HEK293 (cell line): ENCODE results near the gene DIP2B.

Experiments used
- CTCF ChIA-PET: fragments of 350-600 bp; formaldehyde crosslinking; extraction: SDS; loops from one replicate; lab custom pipeline; 2021; ENCODE audit warnings: antibody characterized with exemption; lab: Yijun Ruan, JAX
- POLR2A ChIA-PET: fragments of 300-600 bp; formaldehyde crosslinking; extraction: SDS; loops from one replicate; lab custom pipeline; 2020; ENCODE audit warnings: antibody characterized with exemption, inconsistent platforms; lab: Yijun Ruan, JAX
- H3K27ac ChIP-seq: fragments of 200-500 bp; sonication (Bioruptor generic); 2 replicates; pipeline ENCODE4 v1.5.1; 2014; ENCODE audit warnings: low read depth, low read length, control low read depth, inconsistent platforms; ENCODE audit errors: extremely low read depth
- H3K36me3 ChIP-seq, 2 experiments: fragments of 200-500 bp in 1 of 2; sonication (Bioruptor generic) in 1 of 2; 1 replicate in 1 of 2; 2 replicates in 1 of 2; pipeline ENCODE4 v1.5.1; 2014 to 2017; ENCODE audit warnings: inconsistent platforms in 2 of 2, low read length in 2 of 2; ENCODE audit not compliant: control insufficient read depth in 2 of 2, insufficient read depth in 1 of 2
- H3K4me1 ChIP-seq: fragments of 200-500 bp; sonication (Bioruptor generic); 2 replicates; pipeline ENCODE4 v1.5.1; 2014; ENCODE audit warnings: mild to moderate bottlenecking, low read length, inconsistent platforms; ENCODE audit not compliant: control insufficient read depth, insufficient read depth
- H3K4me3 ChIP-seq: 2 replicates; pipeline ENCODE4 v1.5.1; 2011; ENCODE audit warnings: low read depth, mild to moderate bottlenecking, control low read depth, low read length, moderate library complexity
- H3K9me3 ChIP-seq: fragments of 200-500 bp; sonication (Bioruptor generic); 2 replicates; pipeline ENCODE4 v1.5.1; 2014; ENCODE audit warnings: low read depth, low read length, inconsistent platforms; ENCODE audit not compliant: control insufficient read depth, insufficient read depth
- MYNN ChIP-seq: fragments of 450-650 bp; formaldehyde crosslinking; IDR thresholded peaks from 2 replicates; pipeline ENCODE4 v1.5.1; 2016; ENCODE audit warnings: missing biosample characterization, missing genetic modification characterization, borderline replicate concordance
- TRIM28 ChIP-seq: IDR thresholded peaks from 2 replicates; pipeline ENCODE4 v1.6.1; 2011; ENCODE audit warnings: low read length, control low read depth, borderline replicate concordance
- WT1 ChIP-seq: fragments of 450-650 bp; formaldehyde crosslinking; IDR thresholded peaks from 2 replicates; pipeline ENCODE4 v1.5.1; 2016; ENCODE audit warnings: missing biosample characterization, missing genetic modification characterization
- ZBTB1 ChIP-seq: fragments of 450-650 bp; formaldehyde crosslinking; IDR thresholded peaks from 2 replicates; pipeline ENCODE4 v1.5.1; 2016; ENCODE audit warnings: missing biosample characterization, missing genetic modification characterization
- ZBTB21 ChIP-seq: fragments of 450-650 bp; formaldehyde crosslinking; IDR thresholded peaks from 2 replicates; pipeline ENCODE4 v1.5.1; 2017; ENCODE audit warnings: missing biosample characterization, missing genetic modification characterization
- ZNF19 ChIP-seq: fragments of 450-650 bp; formaldehyde crosslinking; IDR thresholded peaks from 2 replicates; pipeline ENCODE4; 2016; ENCODE audit warnings: missing biosample characterization, missing genetic modification characterization, low read depth
- ZNF274 ChIP-seq, 2 experiments: fragments of 200-500 bp in 1 of 2; fragments of 450-650 bp in 1 of 2; sonication (Bioruptor generic) in 1 of 2; formaldehyde crosslinking in 1 of 2; IDR thresholded peaks; 2 replicates each; pipeline versions ENCODE4 v1.5.1 to v1.6.1; 2014 to 2016; ENCODE audit warnings: borderline replicate concordance in 1 of 2, inconsistent platforms in 1 of 2, low read length in 1 of 2, missing biosample characterization in 1 of 2, missing genetic modification characterization in 1 of 2
- ZNF350 ChIP-seq: fragments of 450-650 bp; formaldehyde crosslinking; IDR thresholded peaks from 2 replicates; pipeline ENCODE4 v1.5.0; 2017; ENCODE audit warnings: missing biosample characterization, mild to moderate bottlenecking, missing genetic modification characterization
- ZNF416 ChIP-seq: fragments of 450-650 bp; formaldehyde crosslinking; IDR thresholded peaks from 2 replicates; pipeline ENCODE4 v1.5.1; 2016; ENCODE audit warnings: missing biosample characterization, missing genetic modification characterization
- ZNF585B ChIP-seq: fragments of 450-650 bp; formaldehyde crosslinking; IDR thresholded peaks from 2 replicates; pipeline ENCODE4 v1.5.1; 2016; ENCODE audit warnings: missing biosample characterization, missing genetic modification characterization
- ZNF707 ChIP-seq: fragments of 450-650 bp; formaldehyde crosslinking; IDR thresholded peaks from 2 replicates; pipeline ENCODE4 v1.5.1; 2016; ENCODE audit warnings: missing biosample characterization, missing genetic modification characterization
- ZNF837 ChIP-seq: fragments of 450-650 bp; formaldehyde crosslinking; IDR thresholded peaks from 2 replicates; pipeline ENCODE4 v1.5.1; 2016; ENCODE audit warnings: missing biosample characterization, missing genetic modification characterization
- TF ChIP-seq, protein P1 (sequence below): sonication (generic); formaldehyde crosslinking; IDR thresholded peaks from 2 replicates; pipeline ENCODE4 v1.8.1; 2022; ENCODE audit warnings: mild to moderate bottlenecking, moderate library complexity, missing genetic modification reagents
- TF ChIP-seq, protein P2 (sequence below): fragments of 450-650 bp; formaldehyde crosslinking; IDR thresholded peaks from 2 replicates; pipeline ENCODE4 v1.5.1; 2017; ENCODE audit warnings: missing biosample characterization, missing genetic modification characterization
- TF ChIP-seq, protein P3 (sequence below): fragments of 450-650 bp; formaldehyde crosslinking; IDR thresholded peaks from 2 replicates; pipeline ENCODE4 v1.5.1; 2016; ENCODE audit warnings: missing biosample characterization, missing genetic modification characterization
- TF ChIP-seq, protein P4 (sequence below): fragments of 450-650 bp; formaldehyde crosslinking; IDR thresholded peaks from 2 replicates; pipeline ENCODE4 v1.5.1; 2017; ENCODE audit warnings: missing biosample characterization, missing genetic modification characterization
- TF ChIP-seq, protein P5 (sequence below): fragments of 450-650 bp; formaldehyde crosslinking; IDR thresholded peaks from 2 replicates; pipeline ENCODE4 v1.5.1; 2017; ENCODE audit warnings: missing biosample characterization, mild to moderate bottlenecking, missing genetic modification characterization, moderate library complexity

Gene DIP2B

DNA sequence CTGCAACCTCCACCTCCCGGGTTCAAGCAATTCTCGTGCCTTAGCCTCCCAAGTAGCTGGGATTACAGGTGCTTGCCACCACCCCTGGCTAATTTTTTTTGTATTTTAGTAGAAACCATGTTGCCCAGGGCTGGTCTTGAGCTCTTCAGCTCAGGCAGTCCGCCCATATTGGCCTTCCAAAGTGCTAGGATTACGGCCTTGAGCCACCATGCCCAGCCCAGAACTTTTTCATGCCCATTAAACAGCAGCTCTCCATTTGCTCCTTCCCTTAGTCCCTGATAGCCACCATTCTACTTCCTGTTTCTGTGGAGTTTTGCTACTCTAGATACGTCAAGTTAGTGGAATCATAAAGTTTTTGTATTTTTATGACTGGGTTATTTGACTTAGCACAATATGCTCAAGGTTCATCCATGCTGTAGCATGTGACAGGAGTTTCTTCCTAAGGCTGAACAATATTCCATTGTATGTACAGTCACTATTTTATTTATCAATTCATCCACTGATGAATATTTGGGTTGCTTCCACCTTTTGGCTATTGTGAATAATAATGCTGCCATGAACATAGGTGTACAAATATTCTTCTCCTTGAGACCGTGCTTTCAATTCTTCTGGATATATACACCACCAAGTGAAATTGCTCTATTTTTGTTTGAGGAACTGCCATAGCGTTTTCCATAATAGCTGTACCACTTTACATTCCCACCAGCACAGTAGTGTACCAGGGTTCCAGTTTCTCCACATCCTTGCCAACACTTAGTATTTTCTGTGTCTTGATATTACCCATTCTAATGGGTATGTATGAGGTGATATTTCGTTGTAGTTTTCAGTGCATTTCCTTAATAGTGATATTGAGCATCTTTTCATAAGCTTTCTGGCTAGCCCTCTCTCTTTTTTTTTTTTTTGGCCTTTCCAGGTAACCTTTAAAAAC lies 274.1 kb downstream of the DIP2B start:
- POLR2A ChIA-PET = no interaction called here
- CTCF ChIA-PET = interaction anchor here (0.5 to 1.4 kb wide), 4 partner anchors 46 to 483 kb away, joined by 3 to 4 read pairs (median 3); no protein-coding TSS in a partner anchor
- Histone ChIP-seq H3K9me3 (no peaks in the 10 kb centered on the region), H3K4me1 (no peaks in the 10 kb centered on the region), H3K36me3 (peaks cover 3 to 16% of the 10 kb centered on the region in 2 experiments), H3K27ac (no peak overlapping the region), H3K4me3 (no peak overlapping the region)
- TF ChIP-seq ZNF837 = no peak
- TF ChIP-seq ZBTB1 (tag by site-specific recombination) = no peak
- TF ChIP-seq, protein P1, sequence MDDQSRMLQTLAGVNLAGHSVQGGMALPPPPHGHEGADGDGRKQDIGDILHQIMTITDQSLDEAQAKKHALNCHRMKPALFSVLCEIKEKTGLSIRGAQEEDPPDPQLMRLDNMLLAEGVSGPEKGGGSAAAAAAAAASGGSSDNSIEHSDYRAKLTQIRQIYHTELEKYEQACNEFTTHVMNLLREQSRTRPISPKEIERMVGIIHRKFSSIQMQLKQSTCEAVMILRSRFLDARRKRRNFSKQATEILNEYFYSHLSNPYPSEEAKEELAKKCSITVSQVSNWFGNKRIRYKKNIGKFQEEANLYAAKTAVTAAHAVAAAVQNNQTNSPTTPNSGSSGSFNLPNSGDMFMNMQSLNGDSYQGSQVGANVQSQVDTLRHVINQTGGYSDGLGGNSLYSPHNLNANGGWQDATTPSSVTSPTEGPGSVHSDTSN (CRISPR knock-in tag) = no peak
- no peak for TF ChIP-seq ZNF350 (tag by site-specific recombination)
- no peak for TF ChIP-seq WT1 (tag by site-specific recombination)
- no peak for TF ChIP-seq ZNF274 (IDR thresholded peaks at IDR 0.05; ENCODE audit: low read length)
- no peak for TF ChIP-seq ZNF274 (tag by site-specific recombination; IDR thresholded peaks at IDR 0.05; ENCODE audit: borderline replicate concordance)

DNA sequence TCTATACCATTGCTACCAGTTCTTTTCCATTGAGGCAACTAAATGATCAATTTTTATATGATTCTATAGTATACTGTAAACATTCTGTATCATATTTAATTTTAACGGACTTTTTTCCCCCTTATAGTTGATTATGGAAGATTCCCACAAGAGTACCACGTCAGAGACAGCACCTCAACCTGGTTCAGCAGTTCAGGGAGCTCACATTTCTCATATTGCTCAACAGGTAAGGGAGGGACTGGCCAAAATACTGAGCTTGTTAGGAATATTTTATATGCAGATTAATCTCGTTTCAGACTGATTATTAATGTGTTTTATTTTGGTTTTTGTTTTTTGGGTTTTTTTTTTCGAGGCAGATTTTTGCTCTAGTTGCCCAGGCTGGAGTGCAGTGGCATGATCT lies 275.2 kb downstream of the DIP2B start:
- TF ChIP-seq, protein P2, sequence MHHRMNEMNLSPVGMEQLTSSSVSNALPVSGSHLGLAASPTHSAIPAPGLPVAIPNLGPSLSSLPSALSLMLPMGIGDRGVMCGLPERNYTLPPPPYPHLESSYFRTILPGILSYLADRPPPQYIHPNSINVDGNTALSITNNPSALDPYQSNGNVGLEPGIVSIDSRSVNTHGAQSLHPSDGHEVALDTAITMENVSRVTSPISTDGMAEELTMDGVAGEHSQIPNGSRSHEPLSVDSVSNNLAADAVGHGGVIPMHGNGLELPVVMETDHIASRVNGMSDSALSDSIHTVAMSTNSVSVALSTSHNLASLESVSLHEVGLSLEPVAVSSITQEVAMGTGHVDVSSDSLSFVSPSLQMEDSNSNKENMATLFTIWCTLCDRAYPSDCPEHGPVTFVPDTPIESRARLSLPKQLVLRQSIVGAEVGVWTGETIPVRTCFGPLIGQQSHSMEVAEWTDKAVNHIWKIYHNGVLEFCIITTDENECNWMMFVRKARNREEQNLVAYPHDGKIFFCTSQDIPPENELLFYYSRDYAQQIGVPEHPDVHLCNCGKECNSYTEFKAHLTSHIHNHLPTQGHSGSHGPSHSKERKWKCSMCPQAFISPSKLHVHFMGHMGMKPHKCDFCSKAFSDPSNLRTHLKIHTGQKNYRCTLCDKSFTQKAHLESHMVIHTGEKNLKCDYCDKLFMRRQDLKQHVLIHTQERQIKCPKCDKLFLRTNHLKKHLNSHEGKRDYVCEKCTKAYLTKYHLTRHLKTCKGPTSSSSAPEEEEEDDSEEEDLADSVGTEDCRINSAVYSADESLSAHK (tag by site-specific recombination) = no peak
- no peak for TF ChIP-seq MYNN (tag by site-specific recombination)
- no peak for TF ChIP-seq TRIM28
- TF ChIP-seq, protein P3, sequence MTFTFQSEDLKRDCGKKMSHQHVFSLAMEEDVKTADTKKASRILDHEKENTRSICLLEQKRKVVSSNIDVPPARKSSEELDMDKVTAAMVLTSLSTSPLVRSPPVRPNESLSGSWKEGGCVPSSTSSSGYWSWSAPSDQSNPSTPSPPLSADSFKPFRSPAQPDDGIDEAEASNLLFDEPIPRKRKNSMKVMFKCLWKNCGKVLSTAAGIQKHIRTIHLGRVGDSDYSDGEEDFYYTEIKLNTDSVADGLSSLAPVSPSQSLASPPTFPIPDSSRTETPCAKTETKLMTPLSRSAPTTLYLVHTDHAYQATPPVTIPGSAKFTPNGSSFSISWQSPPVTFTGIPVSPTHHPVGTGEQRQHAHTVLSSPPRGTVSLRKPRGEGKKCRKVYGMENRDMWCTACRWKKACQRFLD = no peak
- TF ChIP-seq, protein P4, sequence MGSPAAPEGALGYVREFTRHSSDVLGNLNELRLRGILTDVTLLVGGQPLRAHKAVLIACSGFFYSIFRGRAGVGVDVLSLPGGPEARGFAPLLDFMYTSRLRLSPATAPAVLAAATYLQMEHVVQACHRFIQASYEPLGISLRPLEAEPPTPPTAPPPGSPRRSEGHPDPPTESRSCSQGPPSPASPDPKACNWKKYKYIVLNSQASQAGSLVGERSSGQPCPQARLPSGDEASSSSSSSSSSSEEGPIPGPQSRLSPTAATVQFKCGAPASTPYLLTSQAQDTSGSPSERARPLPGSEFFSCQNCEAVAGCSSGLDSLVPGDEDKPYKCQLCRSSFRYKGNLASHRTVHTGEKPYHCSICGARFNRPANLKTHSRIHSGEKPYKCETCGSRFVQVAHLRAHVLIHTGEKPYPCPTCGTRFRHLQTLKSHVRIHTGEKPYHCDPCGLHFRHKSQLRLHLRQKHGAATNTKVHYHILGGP (tag by site-specific recombination) = no peak
- TF ChIP-seq ZNF707 (tag by site-specific recombination) = no peak
- no peak for TF ChIP-seq ZNF416
- no peak for TF ChIP-seq ZNF585B
- TF ChIP-seq, protein P5, sequence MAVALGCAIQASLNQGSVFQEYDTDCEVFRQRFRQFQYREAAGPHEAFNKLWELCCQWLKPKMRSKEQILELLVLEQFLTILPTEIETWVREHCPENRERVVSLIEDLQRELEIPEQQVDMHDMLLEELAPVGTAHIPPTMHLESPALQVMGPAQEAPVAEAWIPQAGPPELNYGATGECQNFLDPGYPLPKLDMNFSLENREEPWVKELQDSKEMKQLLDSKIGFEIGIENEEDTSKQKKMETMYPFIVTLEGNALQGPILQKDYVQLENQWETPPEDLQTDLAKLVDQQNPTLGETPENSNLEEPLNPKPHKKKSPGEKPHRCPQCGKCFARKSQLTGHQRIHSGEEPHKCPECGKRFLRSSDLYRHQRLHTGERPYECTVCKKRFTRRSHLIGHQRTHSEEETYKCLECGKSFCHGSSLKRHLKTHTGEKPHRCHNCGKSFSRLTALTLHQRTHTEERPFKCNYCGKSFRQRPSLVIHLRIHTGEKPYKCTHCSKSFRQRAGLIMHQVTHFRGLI (tag by site-specific recombination) = no peak
- no peak for TF ChIP-seq ZNF19 (tag by site-specific recombination)
- no peak for TF ChIP-seq ZBTB21
- CTCF ChIA-PET = interaction anchor here (0.5 to 1.4 kb wide), 3 partner anchors 45 to 142 kb away, joined by 3 to 4 read pairs (median 3); no protein-coding TSS in a partner anchor

More for the DNA sequence above, 275.2 kb downstream of the DIP2B start:
- no peak overlapping the region for H3K4me3 ChIP-seq
- no peaks in the 10 kb centered on the region for H3K9me3 ChIP-seq
- no peaks in the 10 kb centered on the region for H3K4me1 ChIP-seq
- peaks cover 3 to 16% of the 10 kb centered on the region in 2 experiments for H3K36me3 ChIP-seq
- no peak overlapping the region for H3K27ac ChIP-seq
- POLR2A ChIA-PET = interaction anchor here (0.6 kb wide), 1 partner anchor 270 kb away, joined by 3 read pairs; no protein-coding TSS in a partner anchor
